GM19240 (cell line): ENCODE data around the gene S100B.

Source experiments
- DNase-seq: peaks from one replicate; pipeline ENCODE4 v3.0.0; 2011; ENCODE audit warnings: low spot score; ENCODE audit not compliant: insufficient read length

S100B gene

DNA sequence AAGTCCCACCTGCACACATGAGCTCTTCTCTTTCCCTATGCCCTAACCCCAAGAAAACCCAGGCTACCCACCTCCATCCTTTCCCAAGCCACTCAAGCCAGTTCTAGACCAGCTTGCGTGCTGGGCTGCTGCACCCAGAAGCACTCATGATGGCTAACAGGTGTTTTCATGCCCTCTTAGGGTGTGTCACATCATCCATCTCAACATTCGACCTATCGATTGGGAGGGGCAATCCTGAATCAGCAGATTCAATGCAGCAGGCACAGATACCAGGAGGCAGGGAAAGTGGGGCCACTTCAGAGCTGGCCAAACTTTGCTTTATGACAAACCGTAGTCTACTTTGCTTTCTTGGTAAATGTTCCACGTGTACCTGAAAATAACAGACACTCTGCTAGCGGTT is 24.0 kb upstream of the S100B start:
- DNase-seq = no peak

DNA sequence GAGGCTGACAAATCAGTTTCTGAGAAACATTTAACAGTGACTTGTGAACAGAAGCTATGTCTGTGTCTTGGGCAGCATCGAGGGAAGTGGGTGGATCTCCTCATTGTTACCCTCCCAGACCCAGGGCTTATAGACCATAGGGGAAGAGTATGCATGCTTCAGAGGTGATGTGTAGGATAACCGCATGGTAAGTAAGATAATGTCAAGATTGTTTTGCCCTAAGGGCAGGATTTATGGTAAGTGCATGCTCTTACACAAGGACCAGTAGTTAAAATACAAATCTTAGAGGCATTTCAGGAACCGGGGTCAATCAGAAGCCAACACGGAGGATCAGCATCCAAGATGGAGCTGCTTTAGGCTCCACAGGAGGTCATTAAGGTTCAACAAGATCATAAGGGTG is 22.8 kb upstream of the S100B start:
- no peak for DNase-seq

DNA sequence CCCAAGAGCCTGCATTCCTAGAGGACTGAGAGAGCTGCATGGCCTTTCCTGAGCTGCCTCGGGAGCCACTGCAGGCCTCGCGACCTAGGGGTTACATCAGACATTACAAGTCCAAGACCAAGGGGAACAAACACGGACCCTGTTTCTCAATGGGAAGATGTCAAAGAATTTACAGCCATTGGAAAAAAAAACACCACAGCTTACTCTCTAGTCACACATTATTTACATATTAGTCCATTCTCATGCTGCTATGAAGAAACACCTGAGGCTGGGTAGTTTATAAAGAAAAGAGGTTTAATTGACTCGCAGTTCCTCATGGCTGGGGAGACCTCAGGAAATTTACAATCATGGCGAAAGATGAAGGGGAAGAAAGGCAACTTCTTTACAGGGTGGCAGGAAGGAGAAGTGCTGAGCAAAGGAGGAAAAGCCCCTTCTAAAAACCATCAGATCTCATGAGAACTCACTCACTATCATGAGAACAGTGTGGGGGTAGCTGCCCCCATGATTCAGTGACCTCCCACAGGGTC is 22.2 kb upstream of the S100B start:
- DNase-seq = no peak

DNA sequence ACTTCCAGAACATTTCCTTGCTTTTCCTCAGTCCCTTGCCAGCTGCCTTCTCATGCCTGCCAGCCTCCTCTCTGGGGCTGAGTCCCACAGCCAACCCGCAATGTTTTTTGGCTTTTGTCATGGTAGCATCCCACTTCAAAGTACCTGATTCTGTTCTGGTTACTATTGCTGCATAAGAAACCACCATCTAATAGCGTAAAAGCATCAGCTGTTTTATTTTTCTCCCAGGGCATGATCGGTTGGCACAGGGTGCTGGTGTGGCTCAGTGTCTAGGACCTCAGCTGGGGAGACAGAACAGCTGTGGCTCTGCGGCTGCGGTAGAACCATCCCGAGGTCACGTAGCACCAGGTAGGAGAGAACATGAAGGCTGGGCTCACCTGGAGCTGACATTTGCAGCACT is 21.7 kb upstream of the S100B start:
- DNase-seq = no peak

DNA sequence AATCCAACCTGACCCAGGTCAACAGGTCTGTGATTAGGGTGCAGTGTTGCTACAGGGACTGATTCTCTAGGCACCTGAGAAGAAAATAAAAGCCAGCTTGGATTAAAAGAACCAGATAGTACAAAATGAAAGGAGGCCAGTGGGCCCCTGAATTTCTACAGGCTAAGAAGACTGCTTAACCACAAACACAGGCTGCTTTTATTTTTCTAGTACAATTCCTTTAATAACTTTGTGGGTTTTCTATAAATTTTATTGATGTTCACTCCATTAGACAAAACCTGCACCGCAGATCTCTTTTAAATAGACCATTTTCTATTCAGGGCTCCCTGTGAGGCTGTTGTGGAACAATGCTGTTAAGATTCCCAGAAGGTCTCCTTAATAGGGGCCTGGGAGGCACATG is 20.9 kb upstream of the S100B start:
- DNase-seq = no peak

DNA sequence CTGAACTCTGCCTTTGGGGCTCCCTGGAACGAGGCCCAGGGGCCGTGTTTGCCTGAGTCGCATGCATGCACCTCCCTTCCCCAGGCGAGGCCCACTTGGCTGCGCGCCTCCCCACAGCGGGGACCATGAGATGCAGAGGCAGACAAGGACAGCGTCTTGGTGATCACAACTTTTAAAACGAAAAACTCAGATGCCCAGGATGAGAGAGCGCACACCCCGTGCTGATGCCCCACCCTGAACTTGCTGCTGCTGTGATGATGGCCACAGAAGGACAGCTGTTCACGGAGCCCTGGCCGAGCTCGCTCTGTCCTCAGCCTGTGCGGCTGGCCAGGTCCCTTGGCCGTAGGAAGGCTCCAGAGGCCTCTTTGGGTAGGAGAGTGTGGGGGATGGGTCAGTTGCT is 19.2 kb upstream of the S100B start:
- DNase-seq = no peak

DNA sequence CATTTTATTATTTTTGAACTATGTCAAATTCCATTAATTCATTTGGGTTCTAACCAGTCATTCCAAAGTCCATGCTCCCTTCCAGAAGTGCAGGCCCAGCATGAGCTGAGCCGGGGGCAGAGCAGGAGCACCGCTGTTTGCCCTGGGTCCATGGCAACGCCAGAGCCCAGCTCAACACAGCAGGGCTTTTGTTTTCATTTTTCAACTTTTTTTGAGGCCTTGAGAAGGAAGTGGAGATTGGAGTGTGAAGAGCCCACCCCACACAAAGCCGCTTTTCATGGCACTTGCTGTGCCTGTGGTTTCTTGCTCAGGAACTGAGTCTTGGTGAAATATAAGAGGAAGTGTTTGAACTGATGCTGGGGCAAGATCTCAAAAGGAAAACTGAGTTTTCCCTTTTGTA is 17.3 kb upstream of the S100B start:
- DNase-seq = no peak

DNA sequence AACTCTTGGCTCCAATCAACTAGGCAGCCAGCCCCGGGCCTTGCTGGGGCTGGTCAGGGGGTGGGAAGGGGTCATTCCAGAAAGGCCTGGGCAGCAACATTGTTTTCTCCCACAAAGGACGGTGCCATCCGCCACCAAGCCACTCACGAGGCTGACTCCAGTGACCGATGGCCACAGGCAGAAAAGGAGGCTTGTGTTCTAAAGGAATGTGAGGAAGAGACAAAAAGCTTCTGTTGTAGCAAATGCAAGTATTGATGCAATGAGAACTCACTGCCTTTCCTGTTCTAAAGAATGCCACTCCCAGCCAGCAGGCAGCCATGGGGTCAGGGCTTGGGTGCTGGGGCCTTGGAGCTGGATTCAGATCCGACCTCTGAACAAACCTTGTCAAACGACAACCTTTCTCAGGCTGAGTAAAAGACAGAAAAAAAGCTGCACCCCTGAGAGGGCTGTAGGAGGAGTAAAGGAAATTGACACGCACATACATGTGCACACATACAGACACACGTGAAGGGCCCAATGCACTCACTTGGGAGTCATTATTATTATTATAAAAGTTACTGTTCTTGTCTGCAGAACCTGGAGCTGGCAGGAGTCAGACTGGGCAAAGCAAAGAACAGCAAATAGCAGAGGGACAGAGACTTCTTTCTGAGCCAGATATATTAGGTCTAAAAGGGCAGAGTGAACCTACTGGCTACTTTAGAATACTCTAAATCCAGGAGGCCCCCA is 16.7 kb upstream of the S100B start:
- no peak for DNase-seq

DNA sequence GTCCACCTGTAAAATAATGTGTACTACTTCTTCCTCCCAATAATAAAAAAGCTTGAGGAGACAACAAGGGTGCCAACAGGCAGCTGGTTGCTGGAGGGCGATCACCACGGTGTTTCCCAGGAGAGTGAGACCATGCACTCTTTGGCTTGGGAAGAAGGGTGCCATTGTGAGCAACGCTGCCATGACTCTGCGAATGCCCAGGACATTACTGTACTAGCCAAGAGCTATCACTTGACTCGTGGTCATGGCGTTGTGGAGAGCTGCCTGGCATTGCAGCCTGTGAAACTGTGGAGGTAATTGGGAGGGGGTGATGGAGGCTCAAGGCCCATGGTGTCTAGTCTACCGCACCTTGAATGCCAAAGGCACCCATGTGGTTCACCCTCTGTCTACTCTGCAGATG is 16.0 kb upstream of the S100B start:
- DNase-seq = no peak

DNA sequence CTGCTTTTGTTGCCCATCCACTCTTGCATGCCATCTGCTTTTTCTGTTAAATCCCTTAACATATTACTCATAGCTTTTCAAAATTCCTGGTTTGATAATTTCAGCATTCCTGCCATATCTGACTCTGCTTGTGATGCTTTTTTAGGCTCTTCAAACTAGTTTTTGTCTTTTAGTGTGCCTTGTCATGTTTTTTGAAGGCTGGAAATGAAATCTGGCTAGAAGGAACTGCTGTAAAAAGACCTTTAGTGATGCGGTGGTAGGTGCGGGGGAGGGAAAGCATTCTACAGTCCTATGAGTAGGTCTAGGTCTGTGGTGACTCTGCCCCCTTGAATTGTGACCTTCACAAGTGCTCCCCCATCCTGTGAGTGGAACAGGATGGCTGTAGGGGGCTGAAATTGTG is 15.0 kb upstream of the S100B start:
- no peak for DNase-seq

DNA sequence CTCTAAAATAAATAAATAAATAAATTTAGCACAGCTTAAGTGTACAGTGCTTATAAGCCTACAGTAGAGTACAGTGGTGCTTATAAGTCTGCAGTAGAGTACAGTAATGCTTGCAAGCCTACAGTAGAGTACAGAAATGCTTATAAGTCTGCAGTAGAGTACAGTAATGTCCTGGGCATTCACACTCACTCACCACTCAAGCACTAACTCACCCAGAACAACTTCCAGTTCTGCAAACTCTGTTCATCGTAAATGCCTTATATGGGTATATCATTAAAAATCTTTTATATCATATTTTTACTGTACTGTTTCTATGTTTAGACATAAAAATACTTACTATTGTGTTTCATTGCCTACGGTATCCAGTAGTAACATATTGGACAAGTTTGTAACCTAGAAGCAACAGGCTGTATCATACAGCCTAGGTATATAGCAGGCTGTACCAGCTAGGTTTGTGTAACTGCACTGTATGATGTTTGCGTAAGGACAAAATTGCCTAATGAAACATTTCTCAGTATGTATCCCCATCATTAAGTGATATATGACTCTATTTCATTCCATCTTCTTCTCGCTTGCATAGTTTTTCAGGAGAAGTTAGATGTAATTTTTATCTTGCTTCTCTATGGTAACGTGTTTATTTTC is 14.0 kb upstream of the S100B start:
- no peak for DNase-seq

DNA sequence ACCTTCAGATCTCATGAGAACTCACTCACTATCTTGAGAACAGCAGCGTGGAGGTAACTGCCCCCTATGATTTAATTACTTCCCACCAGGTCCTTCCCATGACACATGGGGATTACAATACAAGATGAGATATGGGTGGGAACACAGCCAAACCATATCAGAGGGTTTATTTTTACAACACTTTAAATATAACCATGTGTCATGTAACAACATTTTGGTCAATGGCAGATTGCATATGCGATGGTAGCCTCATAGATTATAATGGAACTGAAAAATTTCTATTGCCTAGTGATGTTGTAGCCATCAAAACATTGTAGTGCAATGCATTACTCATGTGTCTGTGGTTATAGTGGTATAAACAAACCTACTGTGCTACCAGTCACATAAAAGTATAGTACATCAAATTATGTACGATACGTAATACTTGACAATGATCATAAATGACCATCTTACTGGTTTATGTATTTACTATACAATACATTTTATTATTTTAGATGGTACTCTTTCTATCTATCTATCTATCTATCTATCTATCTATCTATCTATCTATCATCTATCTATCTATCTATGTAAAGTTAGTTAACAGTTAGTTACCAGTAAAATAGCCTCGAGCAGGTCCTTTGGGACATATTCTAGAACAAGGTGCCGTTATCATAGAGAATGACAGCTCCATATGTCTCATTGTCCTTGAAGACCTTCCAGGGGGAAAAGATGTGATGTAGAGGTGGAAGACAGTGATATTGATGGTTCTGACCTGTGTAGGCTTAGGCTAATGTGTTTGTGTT is 12.6 kb upstream of the S100B start:
- no peak for DNase-seq

DNA sequence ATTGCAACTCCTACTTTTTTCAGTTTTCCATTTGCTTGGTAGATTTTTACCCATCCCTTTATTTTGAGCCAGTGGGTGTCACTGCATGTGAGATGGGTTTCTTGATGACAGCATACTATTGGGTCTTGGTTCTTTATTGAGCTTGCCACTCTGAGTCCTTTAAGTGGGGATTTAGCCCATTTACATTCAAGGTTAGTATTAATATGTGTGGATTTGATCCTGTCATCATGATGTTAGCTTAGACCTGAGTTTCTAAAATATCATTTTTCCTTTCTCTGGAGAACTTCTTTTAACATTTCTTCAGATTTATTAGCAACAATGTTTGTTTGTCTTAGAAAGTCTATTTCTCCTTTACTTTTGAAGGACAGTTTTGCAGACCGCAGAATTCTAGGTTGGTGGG is 11.8 kb upstream of the S100B start:
- no peak for DNase-seq

DNA sequence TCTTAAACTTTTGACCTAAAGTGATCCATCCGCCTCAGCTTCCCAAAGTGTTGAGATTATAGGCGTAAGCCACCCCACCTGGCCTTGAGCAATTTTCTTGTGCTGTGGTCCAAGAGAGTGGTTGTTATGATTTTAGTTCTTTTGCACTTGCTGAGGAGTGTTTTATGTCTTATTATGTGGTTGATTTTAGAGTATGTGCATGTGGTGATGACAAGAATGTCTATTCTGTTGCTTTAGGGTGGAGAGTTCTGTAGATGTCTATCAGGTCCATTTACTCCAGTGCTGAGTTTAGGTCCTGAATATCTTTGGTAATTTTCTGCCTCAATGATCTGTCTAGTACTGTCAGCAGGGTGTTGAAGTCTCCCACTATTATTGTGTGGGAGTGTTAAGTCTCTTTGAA is 11.2 kb upstream of the S100B start:
- no peak for DNase-seq

DNA sequence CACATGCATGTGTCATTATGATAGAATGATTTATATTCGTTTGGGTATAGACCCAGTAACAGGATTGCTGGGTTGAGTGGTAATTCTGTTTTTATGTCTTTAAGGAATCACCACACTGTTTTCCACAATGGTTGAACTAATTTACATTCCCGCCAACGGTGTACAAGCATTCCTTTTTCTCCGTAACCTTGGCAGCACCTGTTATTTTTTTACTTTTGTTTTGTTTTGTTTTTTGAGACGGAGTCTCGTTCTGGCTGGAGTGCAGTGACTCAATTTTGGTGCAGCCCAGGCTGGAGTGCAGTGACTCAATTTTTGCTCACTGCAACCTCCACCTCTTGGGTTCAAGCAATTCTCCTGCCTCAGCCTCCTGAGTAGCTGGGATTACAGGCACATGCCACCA is 8.5 kb upstream of the S100B start:
- no peak for DNase-seq

DNA sequence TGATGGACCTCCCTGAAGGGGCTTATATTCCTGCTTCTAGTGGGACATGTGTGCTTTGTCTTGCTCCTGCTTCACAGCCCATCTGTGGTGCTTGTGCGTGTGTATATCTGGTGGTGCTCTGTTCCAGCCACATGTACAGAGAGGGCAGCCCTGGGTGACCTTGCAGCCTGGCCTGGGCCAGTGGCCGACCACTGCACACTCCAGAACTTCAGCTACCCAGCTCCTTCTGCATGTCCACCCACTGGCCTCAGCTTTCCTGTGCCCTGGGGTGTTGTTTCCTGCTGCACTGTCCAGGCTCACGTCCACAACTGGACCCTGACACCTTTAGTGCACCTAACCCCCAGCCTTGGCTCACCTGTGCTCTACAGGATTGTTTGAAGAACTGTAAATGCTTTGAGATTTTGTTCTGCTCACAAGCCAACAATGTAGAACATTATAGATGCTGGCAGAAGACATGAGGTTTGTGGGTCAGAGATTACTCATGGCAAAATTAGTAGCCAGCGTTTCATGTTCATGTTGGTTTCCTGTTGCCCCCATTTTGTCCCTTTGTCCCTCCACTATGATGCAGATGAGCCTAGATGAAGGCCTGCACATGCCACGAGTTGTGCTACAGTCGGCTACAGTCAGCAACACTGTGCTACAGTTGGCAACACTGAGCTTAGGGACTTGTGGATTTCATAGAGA is 5.3 kb upstream of the S100B start:
- DNase-seq = no peak

DNA sequence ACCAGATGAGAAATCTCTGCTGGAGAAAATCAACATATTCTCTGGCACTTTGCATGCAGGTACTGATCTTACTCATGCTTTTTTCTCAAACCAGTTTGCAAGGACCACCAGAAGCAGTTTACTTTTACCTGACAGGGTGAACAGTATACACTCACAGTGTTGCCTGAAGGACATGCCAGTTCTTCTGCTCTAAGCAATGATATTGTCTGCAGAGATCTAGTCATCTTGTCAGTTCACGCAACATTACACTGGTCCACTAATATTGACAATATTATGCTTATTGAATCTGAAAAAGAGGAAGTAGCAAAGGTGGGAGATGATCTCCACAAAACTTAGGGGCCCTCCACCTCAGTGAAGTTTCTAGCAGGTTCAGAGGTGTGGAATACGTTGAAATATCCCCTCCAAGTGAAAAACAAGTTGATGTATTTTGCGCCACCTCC is 3.8 kb upstream of the S100B start:
- no peak for DNase-seq

DNA sequence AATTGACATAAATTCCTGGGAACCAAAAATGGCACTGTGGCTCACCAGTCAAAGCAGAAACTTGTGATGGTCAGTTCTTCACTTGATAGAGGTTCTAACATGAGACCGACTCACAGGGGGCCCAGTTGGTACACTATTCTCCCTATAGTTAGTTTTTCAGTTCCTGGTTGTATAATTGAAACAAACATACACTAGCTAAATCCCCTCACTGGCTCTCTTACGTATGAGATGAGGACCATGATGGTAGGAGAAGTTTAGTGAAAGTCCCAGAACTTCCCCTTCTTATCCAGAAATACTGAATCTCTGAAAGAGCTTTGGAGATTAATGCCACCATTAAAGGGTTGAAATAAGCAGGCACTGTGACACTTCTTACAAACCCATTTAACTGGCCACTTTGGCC is 2.8 kb upstream of the S100B start:
- DNase-seq = no peak

DNA sequence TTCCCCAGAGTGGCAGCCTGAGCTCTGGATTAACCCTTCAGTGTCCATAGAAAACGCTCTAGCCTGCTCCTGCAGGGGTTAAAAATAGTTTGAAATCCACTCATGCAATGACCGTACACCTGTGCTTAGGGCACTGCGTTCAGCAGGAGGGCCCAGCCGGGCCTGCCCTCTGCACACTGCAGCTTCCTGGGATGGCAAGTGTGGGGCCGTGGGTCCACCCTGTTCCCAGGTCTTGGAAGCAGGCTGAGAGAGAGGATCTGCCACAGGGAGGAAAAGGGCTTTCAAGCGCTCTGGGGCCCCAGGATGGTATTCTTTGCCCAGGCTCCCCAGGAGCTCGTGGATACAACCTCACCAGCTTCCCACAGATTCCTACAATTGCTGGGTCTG is 1.5 kb upstream of the S100B start:
- DNase-seq = no peak

DNA sequence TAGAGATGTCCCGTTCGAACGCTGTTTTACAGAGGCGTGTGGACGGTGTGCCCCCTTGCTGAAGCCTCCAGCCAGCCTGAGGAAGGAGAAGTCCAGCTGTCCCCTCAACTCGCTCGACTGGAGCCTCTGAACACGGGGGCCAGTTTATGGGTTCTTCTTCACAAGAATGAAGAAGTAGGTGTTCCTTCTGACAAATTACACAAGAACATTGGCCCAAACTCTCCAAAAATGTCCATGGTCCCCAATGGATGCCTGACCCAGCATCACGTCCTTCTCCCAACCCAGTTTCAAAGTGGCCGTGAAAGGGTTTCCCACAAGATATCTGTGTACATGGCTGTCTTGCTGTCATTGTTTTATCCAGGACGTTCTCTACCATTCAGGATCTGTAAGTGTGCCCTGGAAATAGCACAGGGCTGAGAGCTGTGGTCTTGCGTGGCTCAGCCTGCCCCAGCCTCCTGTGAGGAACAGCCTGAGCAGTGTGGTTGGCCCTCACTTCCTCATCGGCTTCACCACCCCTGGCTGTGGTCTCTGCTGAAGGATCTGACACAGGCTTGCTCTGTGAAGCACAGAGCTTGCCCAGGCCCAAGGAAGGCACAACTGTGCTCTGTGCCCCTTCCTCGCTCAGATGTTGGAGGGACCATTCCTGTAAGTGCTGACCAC is 1.0 kb upstream of the S100B start:
- DNase-seq = peak; percentile 29

DNA sequence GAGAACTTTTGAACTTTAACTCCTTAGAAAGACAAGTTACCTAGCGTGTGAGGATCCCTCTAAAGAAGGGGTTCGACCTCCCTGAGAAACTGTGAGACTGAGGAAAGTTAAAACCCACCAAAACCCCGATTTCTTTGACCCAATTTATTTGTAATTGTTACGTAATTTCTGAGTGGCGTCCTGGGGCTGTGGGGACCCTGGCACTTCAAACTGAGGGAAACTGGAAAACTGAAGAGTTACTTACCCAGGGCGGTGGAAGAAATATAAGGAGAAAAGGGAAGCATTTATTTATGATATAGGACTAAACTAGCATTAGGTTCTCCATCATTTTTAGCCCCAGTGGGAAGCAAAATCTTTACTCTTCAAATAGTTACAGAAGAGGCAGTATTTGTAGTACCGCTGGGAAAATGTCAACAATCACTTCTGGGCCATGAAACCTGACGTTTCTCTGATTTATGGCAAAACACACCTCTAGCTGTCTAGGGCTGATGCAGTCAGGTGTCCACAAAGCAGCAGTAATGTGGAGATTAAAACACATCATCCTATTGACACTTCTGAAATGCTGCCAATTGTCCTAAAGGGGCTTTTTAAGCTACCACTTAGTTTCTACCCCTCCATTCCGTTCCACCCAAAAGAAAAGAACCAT is 430 bp downstream of the S100B start:
- DNase-seq = no peak
